HepG2 (cell line): ENCODE measurements around the gene FBXL12. TPM values are rescaled to one million over a fixed set of nuclear protein-coding genes. Genes with fewer than 3 reads are reported as not detected.

ENCODE experiments used
- CBFB ChIP-seq: sonication (generic); formaldehyde crosslinking; IDR thresholded peaks from 2 replicates; pipeline ENCODE4 v1.4.0; 2020; ENCODE audit warnings: missing genetic modification reagents
- GTF3A ChIP-seq: sonication (generic); formaldehyde crosslinking; conservative IDR thresholded peaks from 2 replicates; pipeline ENCODE4 v1.4.0; 2020; ENCODE audit warnings: mild to moderate bottlenecking, missing genetic modification reagents
- HINFP ChIP-seq: sonication (generic); formaldehyde crosslinking; IDR thresholded peaks from 2 replicates; pipeline ENCODE4 v1.4.0; 2020; ENCODE audit warnings: low read depth, mild to moderate bottlenecking, missing genetic modification reagents
- MXD4 ChIP-seq: IDR thresholded peaks from 2 replicates; pipeline ENCODE4 v1.6.1; 2016; ENCODE audit warnings: mild to moderate bottlenecking, missing biosample characterization, missing genetic modification reagents
- MXI1 ChIP-seq: IDR thresholded peaks from 3 replicates; pipeline ENCODE4 v1.6.1; 2012; ENCODE audit warnings: low read depth, low read length, inconsistent platforms, borderline replicate concordance
- NBN ChIP-seq: fragments of 450-650 bp; conservative IDR thresholded peaks from 2 replicates; pipeline ENCODE4 v1.6.1; 2017
- NCOA1 ChIP-seq: sonication (generic); formaldehyde crosslinking; IDR thresholded peaks from 2 replicates; pipeline ENCODE4 v1.9.0; 2021; ENCODE audit warnings: missing genetic modification reagents
- NFKB2 ChIP-seq: sonication (generic); formaldehyde crosslinking; IDR thresholded peaks from 2 replicates; pipeline ENCODE4 v1.4.0; 2020; ENCODE audit warnings: missing genetic modification reagents, borderline replicate concordance
- POGZ ChIP-seq: sonication (generic); formaldehyde crosslinking; IDR thresholded peaks from 2 replicates; pipeline ENCODE4 v1.4.0; 2020; ENCODE audit warnings: mild to moderate bottlenecking, missing genetic modification reagents
- REL ChIP-seq: sonication (generic); formaldehyde crosslinking; conservative IDR thresholded peaks from 2 replicates; pipeline ENCODE4 v1.8.0; 2022; ENCODE audit warnings: mild to moderate bottlenecking, missing genetic modification reagents, moderate library complexity
- SAP130 ChIP-seq: IDR thresholded peaks from 2 replicates; pipeline ENCODE4 v1.6.1; 2016; ENCODE audit warnings: low read depth
- SOX6 ChIP-seq, 2 experiments: fragments of 450-650 bp in 1 of 2; sonication (generic) in 1 of 2; formaldehyde crosslinking in 1 of 2; IDR thresholded peaks; 2 replicates each; pipeline versions ENCODE4 v1.4.0 to v1.6.1; 2017 to 2020; ENCODE audit warnings: antibody characterized with exemption in 1 of 2, mild to moderate bottlenecking in 1 of 2, missing genetic modification reagents in 1 of 2
- TGIF2 ChIP-seq: IDR thresholded peaks from 2 replicates; pipeline ENCODE4 v1.6.1; 2016; ENCODE audit warnings: control low read depth, missing compliant biosample characterization
- YEATS4 ChIP-seq: sonication (generic); formaldehyde crosslinking; IDR thresholded peaks from 2 replicates; pipeline ENCODE4 v1.4.0; 2020; ENCODE audit warnings: missing genetic modification reagents, borderline replicate concordance
- ZFAT ChIP-seq: sonication (generic); formaldehyde crosslinking; conservative IDR thresholded peaks from 2 replicates; pipeline ENCODE4 v1.8.1; 2023; ENCODE audit warnings: missing genetic modification reagents, inconsistent platforms
- ZFP36 ChIP-seq: fragments of 150-350 bp; IDR thresholded peaks from 2 replicates; pipeline ENCODE4 v1.6.1; 2018; ENCODE audit warnings: borderline replicate concordance, low read length, low read depth; ENCODE audit not compliant: partially characterized antibody
- ZNF136 ChIP-seq: sonication (generic); formaldehyde crosslinking; IDR thresholded peaks from 2 replicates; pipeline ENCODE4 v1.8.1; 2022; ENCODE audit warnings: low read depth, mild to moderate bottlenecking, moderate library complexity, missing genetic modification reagents
- ZNF44 ChIP-seq: sonication (generic); formaldehyde crosslinking; IDR thresholded peaks from 2 replicates; pipeline ENCODE4 v1.5.1; 2020; ENCODE audit warnings: mild to moderate bottlenecking, missing genetic modification reagents
- ZNF766 ChIP-seq: sonication (generic); formaldehyde crosslinking; IDR thresholded peaks from 2 replicates; pipeline ENCODE4 v1.5.0; 2020; ENCODE audit warnings: missing genetic modification reagents, borderline replicate concordance
- ZNF768 ChIP-seq: sonication (generic); formaldehyde crosslinking; IDR thresholded peaks from 2 replicates; pipeline ENCODE4 v1.4.0; 2020; ENCODE audit warnings: missing genetic modification reagents
- polyA plus RNA-seq, 8 experiments: library from polyadenylated mRNA; depleted of rRNA in 3 of 8; stranded (reverse) in 7 of 8; unstranded in 1 of 8; fragments of >200 nt; fragmentation: Illumina TruSeq in 4 of 8; extraction: Trizol in 4 of 8; gene quantifications; 2 replicates each; pipeline versions ENCODE4 v1.2.1 to v1.2.3, GENCODE V29; 2011 to 2016; ENCODE audit warnings: low read depth in 4 of 8, missing spikeins in 1 of 8, mixed read lengths in 1 of 8; ENCODE audit not compliant: insufficient read depth in 1 of 8
- total RNA-seq, 5 experiments: library from RNA; depleted of rRNA; stranded (reverse); fragments of >200 nt; fragmentation: Illumina TruSeq; extraction: Trizol; gene quantifications; 2 replicates each; pipeline ENCODE4 v1.2.3, GENCODE V29; 2016; ENCODE audit warnings: low read depth in 1 of 5
- TF ChIP-seq, protein P1 (sequence below): IDR thresholded peaks from 2 replicates; pipeline ENCODE4 v1.6.1; 2016; ENCODE audit warnings: low read depth
- TF ChIP-seq, protein P2 (sequence below): sonication (generic); formaldehyde crosslinking; IDR thresholded peaks from 2 replicates; pipeline ENCODE4 v1.5.0; 2020; ENCODE audit warnings: mild to moderate bottlenecking, missing genetic modification reagents
- TF ChIP-seq, protein P3 (sequence below): IDR thresholded peaks from 2 replicates; pipeline ENCODE4 v1.6.1; 2012; ENCODE audit warnings: inconsistent platforms

Gene FBXL12
- total and polyA plus RNA-seq, 2 of the 13 experiments (the other 11 are each of a cell fraction or from before 2014, with no cell fraction given) = 20.4 to 23.1 TPM

DNA sequence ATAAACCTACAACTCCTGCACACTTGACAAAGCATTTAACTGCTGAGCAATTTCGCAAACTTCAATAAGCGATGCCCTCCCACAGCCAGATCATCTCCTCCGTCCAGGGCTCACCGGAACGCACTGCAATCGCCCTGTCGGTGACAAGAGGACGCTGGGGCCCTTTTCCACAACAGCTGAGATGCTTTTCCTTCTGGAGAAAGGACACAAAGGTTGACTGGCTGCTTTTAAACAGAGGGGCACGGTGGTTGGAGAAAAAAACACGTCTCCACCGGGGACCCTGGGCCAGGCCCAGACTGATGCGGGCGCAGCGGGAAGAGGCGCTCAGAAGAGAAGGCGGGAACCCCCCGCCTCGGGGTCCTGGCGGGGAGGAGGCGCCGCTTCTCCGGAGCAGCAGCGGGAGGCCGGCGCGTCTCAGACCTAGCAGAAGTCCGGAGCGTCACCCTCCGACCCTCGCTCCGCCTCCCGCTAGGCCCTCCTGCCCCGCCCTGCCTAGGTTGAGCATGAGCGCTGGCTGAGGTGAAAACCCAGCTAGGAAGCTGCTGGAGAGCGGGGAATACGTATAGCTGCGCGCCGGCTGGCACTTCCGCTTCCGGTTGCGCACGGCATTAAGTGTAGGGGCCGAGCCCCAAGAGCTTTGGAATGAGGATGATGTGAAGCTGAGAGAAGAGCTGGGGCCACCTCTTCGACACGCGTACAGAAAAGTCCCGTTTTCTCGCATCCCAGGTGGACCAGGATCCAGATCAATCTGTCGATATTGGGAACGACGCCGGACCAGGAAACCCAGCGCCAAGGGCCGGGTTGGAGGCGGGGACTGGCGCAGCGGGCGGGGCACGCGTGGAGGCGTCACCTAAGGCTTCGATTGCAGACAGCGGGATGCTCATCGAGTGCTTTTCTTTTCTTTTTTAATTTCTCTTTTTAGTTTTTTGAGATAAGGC lies 50.4 kb downstream of the FBXL12 start, which contains the start of gene ZNF846 (continued):
- TF ChIP-seq ZFAT (CRISPR knock-in tag) = no peak
- peak; percentile 67; the same call in 1 of the 2 replicates for TF ChIP-seq NFKB2
- no peak for TF ChIP-seq ZNF44
- TF ChIP-seq REL = no peak
- 0 out of 2 replicates have a peak, but pooled peaks have one; percentile 22 for TF ChIP-seq ZNF136
- TF ChIP-seq GTF3A (CRISPR knock-in tag) = no peak
- TF ChIP-seq ZNF768 (CRISPR knock-in tag) = peak; percentile 58; the same call in 1 of the 2 replicates
- peak; percentile 59; the same call in 1 of the 2 replicates for TF ChIP-seq TGIF2
- TF ChIP-seq, protein P1, sequence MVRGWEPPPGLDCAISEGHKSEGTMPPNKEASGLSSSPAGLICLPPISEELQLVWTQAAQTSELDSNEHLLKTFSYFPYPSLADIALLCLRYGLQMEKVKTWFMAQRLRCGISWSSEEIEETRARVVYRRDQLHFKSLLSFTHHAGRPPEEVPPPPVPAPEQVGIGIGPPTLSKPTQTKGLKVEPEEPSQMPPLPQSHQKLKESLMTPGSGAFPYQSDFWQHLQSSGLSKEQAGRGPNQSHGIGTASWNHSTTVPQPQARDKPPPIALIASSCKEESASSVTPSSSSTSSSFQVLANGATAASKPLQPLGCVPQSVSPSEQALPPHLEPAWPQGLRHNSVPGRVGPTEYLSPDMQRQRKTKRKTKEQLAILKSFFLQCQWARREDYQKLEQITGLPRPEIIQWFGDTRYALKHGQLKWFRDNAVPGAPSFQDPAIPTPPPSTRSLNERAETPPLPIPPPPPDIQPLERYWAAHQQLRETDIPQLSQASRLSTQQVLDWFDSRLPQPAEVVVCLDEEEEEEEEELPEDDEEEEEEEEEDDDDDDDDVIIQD (CRISPR knock-in tag) = peak; percentile 63
- TF ChIP-seq, protein P2, sequence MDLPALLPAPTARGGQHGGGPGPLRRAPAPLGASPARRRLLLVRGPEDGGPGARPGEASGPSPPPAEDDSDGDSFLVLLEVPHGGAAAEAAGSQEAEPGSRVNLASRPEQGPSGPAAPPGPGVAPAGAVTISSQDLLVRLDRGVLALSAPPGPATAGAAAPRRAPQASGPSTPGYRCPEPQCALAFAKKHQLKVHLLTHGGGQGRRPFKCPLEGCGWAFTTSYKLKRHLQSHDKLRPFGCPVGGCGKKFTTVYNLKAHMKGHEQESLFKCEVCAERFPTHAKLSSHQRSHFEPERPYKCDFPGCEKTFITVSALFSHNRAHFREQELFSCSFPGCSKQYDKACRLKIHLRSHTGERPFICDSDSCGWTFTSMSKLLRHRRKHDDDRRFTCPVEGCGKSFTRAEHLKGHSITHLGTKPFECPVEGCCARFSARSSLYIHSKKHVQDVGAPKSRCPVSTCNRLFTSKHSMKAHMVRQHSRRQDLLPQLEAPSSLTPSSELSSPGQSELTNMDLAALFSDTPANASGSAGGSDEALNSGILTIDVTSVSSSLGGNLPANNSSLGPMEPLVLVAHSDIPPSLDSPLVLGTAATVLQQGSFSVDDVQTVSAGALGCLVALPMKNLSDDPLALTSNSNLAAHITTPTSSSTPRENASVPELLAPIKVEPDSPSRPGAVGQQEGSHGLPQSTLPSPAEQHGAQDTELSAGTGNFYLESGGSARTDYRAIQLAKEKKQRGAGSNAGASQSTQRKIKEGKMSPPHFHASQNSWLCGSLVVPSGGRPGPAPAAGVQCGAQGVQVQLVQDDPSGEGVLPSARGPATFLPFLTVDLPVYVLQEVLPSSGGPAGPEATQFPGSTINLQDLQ = no peak; the same call in 1 of the 2 replicates
- no peak for TF ChIP-seq SOX6 (IDR thresholded peaks at IDR 0.05)
- peak; percentile 80 for TF ChIP-seq SOX6 (CRISPR knock-in tag; IDR thresholded peaks at IDR 0.05)
- peak; percentile 93; the same call in 1 of the 2 replicates for TF ChIP-seq YEATS4 (CRISPR knock-in tag)
- TF ChIP-seq ZNF766 (CRISPR knock-in tag) = no peak
- TF ChIP-seq NBN = no peak
- peak; percentile 69; the same call in 2 of the 3 replicates for TF ChIP-seq MXI1
- TF ChIP-seq MXD4 (CRISPR knock-in tag) = peak; percentile 60
- peak; percentile 77; the same call in 1 of the 2 replicates for TF ChIP-seq NCOA1
- TF ChIP-seq, protein P3, sequence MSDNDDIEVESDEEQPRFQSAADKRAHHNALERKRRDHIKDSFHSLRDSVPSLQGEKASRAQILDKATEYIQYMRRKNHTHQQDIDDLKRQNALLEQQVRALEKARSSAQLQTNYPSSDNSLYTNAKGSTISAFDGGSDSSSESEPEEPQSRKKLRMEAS = peak; percentile 84
- TF ChIP-seq HINFP = peak; percentile 82; the same call in 1 of the 2 replicates
- TF ChIP-seq POGZ (CRISPR knock-in tag) = peak; percentile 86
- peak; percentile 96 for TF ChIP-seq SAP130 (CRISPR knock-in tag)
- TF ChIP-seq ZFP36 = no peak
- TF ChIP-seq CBFB (CRISPR knock-in tag) = peak; percentile 78
